NCI-H2196 treated with DMSO at 0.1 percent for 48 hours (cell line): ENCODE results near the gene CHST1.

ENCODE experiments used
- DNase-seq: peaks from one replicate; lab custom pipeline; 2025; ENCODE audit not compliant: unreplicated experiment; lab: John Stamatoyannopoulos, UW

The CHST1 gene

DNA sequence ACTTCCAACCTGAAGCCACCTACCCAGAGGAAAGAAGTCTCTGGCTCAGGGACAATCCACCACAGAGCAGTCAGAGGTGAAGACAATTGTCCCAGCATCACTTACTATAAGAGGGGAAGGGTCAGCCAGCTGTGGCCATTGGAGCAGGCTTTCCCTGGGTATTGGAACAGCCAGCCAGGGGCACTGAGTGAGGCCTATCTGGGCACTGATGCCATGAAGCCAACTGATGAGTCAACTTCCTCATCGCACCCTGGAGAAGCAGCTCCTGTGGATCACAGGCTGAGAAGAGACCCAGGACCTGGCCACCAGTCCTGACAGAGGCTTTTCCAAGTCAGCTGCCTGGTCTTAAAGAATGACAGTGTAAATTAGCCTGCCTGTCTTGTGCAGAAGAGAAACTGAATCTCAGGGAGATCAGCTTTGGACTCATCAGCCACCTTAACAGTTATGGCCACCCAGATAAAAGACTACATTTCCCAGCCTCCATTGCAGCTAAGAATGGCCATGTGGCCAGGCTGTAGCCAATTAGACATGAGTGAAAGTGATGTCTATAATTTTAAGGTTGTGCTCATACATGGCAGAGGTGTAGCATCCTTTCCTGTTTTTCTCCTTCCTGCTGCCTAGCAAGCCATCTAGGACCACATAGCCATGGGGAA, 19.0 kb downstream of the CHST1 start:
- no peak for DNase-seq

DNA sequence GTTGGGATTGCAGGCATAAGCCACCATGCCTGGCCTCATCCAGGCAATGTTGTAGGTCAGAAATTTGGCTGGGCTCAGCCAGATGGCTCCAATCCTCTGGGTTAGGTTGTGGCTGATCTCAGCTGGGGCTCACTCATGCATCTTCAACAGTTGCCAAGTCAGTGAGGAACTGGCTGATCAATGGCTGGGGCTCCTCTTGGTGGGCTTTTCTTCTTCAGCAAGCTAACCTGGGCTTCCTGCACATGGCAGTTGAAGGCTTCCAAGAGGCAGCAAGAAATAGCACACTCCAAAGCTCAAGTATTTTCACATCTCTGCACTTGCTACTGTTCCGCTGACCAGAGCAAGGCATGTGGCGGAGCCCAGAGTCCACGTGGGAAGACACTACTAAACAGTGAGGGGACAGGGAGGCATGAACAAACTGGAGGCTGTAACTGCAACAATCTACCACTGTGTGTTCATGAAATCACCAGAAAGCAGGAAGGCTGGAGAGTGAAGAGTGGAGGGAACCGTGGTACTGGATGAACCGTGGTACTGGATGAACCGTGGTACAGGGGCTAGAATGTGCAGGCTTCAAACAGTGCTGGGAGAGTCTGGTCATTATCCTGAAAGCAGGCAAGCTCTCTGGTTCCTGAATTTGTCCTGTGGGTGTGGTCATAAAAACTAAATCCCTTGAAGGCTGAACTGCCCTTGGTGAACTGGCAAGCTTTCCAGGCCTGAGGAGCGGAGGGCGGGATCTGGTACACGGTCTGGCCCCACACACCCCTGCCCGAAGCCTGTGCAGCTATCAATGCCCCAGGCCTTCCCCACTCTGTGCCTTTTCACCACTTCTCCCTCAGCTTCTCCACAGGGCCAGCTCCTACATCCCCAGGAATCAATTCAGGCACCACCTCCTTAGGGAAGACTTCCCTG, 20.2 kb downstream of the CHST1 start:
- no peak for DNase-seq

DNA sequence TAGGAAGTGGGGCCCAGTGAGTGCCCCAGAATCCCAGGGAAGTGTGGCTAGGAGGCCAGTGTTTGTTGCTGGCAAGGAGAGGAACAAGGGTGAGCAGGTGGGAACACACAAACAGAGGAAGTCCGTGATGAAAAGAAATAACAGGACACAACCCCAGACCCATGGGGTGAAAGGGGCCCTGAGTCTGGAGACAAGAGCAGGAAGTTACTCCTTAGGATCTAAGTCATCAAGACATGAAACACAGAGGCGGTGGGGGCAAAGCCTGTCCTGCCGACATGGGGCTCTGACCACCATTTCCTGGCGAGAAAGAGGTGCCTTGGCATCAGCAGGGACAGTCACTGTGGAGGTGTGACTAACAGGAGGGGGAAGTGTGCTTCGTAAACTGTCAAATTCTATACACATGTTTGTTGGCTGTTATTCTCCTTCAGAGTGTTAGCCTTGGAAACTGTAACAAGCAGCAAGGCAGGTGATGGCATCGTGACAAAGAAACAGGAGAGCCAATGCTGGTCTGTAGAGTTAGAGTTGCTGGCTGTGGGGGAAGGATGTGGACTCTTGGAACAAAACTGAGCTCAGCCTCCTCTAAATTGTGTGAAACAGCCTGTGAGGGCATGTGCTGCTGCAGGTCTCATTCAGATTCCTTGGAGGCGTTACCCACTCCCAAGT, 21.7 kb downstream of the CHST1 start:
- DNase-seq: no peak

DNA sequence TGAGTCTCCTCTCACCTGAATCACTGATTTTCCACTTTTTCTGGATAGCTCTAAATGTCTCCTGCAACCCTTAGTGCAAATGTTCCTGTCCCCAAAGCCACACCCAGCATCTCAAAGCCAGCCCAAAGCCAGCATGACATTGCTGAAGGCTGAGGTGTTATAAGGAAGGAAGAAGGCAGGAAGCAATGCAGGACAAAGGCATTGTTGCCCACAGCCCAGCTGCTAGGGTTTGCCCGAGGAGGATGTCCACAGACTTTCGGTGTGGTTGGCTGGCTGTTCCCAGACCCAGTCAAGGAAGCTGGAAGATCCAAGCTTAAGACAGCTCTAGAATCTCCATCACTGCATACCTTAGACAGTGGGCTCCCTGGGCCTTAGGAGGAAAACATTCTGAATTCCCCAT, 23.5 kb downstream of the CHST1 start:
- DNase-seq: no peak

DNA sequence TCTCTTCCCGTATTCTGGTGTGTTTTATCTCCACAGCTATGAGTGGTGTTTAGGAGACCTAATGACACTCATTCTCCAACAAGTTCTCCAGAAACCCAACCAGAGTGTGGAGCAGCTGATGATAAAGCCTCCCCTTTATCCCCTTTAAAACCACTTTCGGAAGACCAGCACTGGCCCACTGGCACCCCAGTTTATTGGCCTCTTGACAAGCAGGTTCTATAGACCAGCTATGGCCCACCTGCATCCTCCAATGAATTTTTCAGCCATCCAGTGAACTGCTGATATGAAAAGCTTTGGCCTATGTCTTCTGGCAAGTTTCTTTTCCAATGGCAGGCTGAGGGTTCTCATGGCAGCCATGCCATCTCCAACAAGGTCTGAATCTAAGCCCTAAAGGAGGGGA, 27.4 kb downstream of the CHST1 start:
- DNase-seq: no peak

DNA sequence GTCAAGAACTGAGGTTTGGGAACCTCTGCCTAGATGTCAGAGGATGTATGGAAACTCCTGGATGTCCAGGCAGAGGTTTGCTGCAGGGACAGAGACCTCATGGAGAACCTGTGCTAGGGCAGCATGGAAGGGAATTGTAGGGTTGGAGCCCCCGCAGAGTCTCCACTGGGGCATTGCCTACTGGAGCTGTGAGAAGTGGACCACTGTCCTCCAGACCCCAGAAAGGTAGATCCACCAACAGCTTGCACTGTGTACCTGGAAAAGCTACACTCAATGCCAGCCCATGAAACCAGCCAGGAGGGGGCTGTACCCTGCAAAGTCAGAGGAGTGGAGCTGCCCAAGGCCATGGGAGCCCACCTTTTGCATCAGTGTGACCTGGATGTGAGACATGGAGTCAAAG, 29.5 kb downstream of the CHST1 start:
- no peak for DNase-seq

DNA sequence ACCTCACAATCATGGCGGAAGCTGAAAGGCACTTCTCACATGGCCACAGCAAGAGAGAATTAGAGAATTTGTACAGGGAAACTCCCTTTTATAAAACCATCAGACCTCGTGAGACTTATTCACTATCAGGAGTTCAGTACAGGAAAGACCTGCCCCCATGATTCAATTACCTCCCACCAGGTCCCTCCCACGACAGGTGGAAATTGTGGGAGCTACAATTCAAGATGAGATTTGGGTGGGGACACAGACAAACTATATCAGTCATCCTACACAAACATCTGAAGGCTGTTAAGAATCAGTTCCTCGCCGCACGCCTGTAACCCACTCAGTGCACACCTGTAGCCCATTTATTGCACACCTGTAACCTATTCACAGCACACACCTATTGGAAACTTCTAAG, 39.8 kb downstream of the CHST1 start:
- no peak for DNase-seq

DNA sequence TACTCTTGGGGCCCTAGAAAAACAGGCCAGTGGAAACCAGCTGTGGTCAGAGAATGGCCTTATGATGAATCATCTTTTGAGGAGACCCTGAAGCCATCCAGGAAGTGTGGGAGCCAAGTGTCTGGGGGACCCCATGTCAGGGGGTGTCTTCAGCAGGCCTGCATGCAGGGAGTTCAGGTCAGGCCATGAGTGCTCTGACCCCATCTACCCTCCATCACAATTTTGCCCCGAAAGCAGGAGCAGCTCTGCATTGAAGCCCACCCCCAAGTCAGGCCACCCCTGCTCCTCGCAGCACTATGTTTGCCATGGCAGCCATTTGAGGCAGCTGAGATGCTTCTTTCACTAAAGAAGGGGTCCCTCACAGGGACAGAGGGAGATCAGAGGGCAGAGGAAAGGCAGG, 41.3 kb downstream of the CHST1 start:
- DNase-seq: no peak

DNA sequence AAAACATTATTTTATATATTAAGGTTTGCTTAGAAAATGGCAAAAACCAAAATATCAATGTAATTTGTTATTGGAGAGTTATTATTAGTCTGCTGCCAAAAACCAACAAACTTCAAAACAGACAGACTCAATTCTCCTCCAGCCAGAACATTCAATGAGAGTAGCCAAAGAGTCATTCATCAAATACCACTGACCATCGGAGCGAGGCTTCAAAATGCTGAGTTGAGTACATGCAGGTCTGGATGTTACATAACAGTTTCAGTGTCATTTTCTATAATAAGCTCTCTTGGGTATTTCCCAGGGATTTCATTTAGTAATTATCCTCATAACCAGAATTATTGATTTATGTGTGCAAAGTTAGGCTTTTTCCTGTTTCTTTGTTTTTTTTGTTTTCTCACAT, 42.6 kb downstream of the CHST1 start:
- no peak for DNase-seq

DNA sequence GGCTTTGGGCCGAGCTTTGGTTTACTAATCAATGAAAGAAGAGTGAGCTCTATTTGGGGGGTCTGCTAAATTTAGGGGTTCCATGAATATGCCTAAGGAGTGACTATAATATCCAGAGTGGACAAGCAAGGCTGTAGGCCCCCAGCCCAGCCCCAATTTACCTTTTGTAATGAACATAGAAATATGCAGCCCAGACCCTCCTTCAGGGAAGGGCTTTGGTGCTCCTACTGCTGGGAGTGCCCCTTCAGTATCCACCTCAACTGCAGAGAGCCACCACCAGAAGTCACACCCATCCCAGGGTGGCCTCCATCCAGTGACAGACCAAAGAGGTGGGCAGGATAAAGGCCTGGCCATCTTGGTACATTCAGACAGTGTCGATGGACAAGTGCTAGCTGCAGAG, 43.1 kb downstream of the CHST1 start:
- no peak for DNase-seq

DNA sequence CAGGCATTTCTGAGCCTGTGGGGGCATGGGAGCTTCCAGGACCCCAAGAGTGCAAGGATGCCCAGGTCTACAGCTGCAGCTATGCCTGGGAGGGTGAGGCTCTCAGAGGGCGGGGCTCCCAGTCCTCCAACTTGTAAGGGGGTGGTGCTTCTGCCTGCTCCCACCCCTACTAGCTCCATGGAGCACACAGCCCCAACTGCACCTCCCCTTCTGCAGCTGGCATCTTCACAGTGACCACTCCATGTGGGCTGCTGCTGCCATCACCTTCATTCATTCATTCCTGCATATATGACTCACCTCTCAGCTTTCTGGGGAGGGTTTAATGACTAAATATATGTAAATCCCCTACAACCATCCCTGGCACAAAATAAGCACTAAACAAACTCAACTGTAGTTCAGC, 43.8 kb downstream of the CHST1 start:
- no peak for DNase-seq

DNA sequence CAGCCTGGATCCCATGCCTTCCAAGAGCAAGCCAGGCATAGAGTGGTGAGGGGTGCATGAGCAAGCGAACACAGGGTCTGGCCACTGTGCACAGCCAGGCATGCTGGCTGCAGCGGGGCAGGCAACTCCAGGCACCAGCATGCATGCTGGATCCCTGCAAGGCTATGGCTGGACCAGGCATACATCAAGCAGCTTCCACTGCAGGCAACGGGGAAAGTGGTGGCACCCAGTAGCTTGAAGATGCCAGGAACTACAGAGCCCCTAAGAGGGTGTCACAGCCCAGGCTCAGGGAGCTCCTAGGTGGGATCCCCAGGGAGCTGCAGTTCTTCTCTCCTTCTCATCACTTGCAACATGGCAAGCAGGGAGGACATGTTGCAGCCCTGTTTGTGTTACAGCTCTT, 45.2 kb downstream of the CHST1 start:
- DNase-seq: no peak

DNA sequence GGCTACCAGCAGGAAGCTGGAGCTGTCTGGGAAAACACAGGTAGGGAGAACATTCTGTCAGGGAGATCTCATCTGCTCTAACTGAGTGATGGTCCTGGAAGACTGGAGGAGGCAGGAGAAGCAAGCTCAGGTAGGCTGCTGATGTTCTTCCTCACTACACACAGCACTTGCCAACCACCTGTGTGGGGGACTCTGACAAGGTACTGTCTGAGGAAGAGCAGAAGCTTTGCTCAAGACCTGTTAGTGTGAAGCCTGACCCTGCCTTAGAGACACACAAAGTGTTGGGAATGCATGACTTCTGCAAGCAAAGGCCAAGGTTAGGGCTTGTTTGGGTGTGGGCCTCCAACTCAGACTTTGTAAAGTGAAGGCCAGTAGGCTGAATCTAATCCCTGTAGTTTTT, 46.5 kb downstream of the CHST1 start:
- DNase-seq: no peak

DNA sequence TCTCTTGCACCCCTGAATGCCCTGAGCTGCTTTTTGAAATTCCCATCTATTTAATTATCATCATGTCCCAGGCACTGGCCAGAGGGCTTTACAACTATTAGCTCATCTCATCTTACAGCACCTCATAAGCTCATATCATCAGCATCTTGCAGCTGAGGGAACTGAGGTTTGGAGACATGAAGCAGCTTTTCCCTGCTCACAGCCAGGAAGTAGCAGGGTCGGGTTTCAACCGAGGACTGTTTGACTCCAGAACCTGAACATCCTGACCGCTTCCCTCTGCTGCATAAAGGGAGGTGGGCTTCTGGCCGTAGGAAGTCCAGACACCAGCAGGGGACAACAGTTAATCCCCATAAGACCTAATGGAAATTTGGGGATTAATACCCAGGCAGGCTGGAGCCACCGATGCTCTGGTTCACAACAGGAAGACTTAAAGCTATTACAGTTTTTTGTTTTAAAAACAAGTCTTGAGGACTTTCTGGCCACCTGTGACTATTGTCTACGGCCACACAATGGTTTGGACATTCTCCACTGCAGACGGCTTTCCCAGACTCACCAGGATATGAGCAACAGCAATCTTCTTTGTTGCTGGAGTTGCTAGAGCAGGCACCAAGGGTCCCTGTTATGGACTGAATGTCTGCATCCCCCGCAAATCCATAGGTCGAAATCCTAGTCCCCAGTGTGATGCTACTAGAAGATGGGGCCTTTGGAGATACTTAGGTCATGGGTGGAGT, 47.4 kb downstream of the CHST1 start:
- DNase-seq: no peak

DNA sequence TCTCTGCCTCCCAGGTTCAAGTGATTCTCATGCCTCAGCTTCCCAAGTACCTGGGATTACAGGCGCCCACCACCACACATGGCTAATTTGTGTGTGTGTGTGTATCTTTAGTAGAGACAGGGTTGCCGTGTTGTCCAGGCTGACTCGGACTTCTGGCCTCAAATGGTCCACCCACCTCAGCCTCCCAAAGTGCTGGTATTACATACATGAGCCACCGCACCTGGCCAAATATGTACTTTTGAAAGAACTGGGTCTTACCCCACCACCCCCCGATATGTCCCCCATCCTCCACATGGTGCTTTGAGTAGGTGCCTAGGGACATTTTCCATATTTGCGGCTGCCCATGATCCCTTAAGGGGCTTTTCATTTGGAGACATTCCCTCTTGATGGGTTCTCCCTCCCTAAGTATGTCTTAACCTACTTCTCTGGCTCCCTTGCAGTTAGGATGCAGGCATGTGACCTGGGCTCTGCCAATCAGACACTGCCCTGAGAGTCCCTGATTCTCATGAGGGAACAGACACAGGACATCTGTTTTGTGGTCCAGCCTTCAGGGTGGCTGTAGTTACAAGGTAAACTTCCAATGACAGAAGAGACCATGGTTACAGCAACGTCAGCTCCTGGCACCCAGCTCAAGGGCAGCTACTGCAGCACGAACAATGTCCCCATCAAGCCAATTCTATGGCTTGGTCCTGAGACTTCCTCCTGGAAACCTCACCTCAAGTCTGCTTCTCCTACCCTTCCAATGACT, 48.4 kb downstream of the CHST1 start:
- DNase-seq: no peak

DNA sequence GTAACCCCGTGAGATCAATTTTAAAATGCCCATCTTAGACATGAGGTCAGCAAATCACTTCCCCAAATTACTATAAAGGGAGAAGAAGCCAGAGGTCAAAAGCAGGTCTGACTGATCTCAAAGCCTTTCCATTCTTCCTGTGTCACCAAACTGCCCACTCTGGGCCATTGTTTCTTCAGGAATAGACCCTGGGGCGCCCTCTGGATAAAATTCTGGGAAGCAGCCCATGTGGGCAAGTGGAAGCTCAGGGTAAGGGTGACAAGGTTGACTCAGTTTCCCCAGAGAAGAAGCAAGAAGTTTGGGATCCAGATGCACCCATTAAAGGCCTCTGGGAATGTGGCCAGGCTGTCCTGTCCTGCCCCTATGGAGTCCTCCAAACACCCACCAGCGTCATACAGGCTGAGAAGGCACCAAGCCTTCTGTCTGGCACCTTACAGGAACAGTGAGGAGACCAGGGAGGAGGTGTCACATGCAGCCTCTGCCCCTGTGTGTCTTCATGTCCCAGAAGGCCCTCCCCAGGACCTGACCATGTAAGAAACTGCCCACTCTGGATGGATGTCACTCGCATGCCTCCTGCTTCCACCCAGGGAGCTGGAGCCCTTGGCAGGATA, 50.1 kb downstream of the CHST1 start:
- DNase-seq: no peak

DNA sequence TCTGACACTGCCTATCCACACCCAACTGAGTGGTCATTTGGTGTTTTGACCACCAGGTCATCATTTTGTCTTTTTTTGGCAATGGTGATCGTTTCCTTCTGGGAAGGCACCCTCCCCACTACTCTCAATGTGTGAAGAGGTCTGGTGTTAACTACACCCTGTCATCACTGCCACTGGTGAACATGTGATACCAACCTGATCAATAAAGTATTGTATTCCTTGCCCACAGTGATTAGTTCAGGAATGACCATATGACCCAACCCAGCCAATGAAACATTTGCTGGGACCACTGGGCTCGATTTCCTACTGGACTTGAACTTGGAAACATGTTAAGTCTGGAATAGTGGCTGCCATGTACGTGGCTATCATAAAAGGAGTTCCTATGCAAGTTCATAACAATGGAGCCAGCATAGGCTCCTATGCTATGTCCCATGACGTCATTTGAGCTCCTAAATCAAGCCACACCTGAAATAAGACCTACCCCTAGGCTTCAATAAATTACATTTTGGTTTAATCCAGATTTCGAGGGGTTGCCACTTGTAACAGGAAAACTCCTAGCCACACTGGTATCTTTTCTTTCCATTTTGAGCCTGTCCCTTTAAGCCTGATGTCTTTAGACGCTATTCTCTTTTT, 51.1 kb downstream of the CHST1 start:
- no peak for DNase-seq

DNA sequence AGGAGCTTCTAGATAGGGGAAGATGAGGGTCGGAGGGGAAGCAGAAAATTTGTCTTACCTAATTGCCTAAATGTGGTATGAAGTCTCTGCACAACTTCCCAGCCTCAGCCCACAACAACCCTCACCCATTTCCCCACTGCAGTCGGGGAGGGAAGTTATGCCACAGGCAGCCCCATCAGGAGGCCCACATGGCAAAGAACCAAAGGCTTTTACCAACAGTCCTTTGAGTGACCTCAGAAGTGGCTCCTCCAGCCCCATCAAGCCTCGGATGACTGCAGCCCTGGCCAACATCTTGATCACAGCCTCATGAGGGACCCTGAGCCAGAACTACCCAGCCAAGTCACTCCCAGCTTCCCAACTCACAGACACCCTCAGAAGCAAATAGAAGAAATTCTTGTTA, 54.8 kb downstream of the CHST1 start:
- DNase-seq: no peak

DNA sequence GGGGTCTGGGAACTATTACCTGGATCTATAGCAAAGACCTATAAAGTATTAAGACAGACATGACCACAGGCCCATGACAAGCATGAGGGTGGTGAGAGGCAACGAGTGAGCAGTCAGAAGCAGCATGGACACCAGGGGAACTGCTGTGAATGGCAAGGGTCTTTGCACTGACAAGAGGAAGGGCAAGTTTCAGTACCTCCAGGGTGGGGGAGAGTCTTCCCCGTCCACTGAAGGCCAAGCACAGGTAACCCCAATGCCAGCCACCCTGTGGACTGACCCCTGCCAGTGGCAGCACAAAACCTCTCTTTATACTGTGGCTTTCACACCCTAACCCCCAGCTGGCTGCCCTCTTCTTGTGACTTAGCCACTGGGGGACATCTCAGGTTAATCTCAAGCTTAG, 55.5 kb downstream of the CHST1 start:
- no peak for DNase-seq

DNA sequence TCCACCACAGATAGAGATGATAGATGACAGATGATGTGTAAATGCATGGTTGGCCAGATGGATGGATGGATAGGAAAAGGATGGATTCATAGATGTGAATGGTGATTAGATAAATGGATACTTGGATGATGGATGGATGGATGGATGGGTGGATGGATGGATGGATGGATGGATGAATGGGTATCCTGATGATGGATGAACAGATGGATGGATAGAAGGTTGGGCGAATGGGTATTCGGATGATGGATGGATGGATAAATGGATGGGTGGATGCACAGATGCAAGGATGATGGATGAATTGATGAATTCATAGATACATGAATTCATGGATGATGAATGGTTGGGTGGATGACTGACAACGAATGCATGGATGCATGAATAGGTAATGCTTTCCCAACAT, 56.1 kb downstream of the CHST1 start:
- DNase-seq: no peak
